NCI-H1930 (cell line): ENCODE measurements around the gene GPR12.

ENCODE experiments used
- DNase-seq, 2 experiments: peaks; one replicate each; lab custom pipeline; 2025; lab: John Stamatoyannopoulos, UW

GPR12 gene

DNA sequence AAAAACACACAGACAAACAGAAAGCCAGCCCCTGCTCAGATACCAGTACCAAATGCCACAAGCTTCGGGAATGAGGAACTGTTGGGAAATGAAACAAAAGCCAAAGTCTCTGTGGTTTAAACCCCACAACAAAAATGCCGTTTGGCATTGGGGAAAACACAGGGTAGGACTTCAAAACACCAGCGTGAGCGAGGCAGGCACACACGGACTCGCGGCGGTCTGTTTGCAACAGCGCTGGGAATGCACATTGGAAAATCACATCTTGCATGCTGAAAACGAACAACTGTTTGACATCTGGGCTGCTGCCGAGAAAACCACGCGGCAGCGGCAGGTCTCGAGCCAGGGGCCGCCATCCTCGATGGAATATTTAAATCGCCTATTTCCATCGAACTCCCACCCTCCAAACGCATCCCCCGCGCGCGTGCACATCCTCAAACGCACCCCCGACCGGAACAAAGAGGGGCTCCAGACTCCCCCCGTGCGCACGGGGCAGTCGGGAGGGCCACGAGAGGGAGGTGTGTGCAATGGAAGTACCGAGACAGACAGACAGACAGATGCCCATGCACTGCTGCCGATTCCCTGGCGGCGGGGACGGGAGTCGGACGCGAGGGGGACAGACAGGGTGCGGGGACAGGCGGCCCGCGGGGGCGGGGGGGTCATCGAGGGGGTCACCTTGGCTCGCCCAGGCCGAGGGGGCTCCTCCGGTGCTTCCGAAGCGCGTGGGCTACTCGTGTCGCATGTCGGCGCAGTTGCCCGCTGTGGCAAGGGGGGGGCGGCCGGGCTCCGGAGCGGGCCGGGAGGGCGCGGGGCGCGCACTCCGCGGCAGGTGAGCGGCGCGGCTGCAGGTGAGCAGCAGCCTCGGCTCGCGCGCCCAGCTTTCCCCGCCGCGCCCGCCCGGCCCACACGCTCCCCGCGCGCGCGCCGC is at the start of gene GPR12:
GPR12 (minus strand) TSS at position 880 of the 925 bp plus-strand sequence. CDS start 959 bp downstream, outside the sequence.
- DNase-seq = no peak

GRCh38 chr13:26810095-26810494 is 49.5 kb upstream of the GPR12 start:
- DNase-seq = no peak

DNA sequence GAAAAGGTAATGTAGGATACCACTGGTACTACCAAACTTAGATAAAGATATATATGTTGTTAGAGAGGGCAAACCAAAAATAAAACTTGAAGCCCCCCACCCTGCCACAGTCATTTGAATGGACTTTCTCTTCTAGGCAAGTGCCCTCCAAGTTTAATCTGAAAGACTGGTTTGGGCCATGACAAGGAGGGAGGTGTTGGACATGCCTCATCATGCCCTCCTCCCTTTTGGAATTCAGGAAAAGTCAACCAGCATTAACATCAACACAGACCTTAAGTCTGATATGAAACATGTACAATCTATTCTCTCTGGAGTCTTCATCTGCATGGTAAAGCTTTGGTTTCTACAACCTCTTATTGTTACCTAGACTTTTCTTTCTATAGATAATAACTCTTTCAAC is 46.3 kb upstream of the GPR12 start:
- no peak for DNase-seq

GRCh38 chr13:26787961-26788360 is 27.4 kb upstream of the GPR12 start:
- DNase-seq = no peak

GRCh38 chr13:26786651-26787295 is 26.2 kb upstream of the GPR12 start:
- DNase-seq = no peak

DNA sequence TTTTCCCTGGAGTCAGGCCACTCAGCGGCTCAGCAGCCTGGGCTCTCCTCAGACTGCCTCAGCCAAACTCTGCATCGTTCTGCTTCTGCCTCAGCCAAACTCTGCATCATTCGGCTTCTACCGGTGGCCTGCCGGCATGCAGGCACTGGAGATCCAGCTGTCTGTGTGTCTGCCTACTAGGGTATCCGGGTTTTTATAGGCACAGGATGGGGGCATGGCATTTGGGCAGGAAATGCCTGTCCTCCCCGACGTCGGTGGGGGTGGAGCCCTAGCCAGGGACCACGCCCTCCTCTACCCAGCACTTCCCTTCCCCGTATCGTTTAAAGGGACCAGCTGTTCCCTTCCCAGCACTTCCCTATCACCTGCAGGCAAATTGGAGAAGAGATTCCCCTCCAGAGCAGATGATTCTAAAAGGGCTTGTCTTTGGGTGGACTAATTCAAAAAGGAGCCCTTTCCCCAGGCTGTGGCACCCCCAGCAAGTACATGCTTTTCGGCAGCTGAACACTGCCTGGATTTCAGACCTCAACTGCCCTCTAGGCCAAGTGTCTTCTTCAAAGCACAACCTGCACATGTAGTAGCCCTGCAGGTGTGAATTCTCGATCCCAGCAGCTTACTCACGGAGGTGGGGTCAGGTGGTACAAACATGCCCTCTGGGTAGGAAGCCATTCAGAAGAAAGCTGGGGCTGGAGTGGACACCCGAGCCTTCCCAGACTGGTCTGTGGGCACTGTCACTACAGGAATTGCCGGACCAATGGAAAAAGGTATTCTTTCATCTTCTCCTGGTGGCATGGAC is 25.4 kb upstream of the GPR12 start:
- no peak for DNase-seq

GRCh38 chr13:26784704-26785639 is 24.4 kb upstream of the GPR12 start:
- DNase-seq = no peak

DNA sequence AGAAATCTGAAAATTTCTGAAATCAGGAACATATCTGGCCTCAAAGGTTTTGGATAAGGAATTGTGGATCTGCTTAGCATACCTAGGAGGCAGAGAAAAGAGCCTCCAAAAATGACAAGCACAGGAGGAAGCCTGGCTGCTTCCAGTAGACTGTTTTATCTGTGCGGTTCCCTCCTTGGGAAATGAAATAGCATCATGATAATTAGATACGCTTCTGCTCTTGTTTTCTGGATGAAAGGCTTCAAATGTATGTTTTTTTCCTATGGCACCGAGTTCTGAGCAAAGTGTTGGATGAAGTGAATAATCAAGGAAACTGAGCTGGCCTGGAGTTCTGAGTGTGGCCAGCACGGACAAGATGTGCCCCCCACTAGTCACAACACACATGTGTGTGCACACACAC is 19.8 kb upstream of the GPR12 start:
- no peak for DNase-seq

DNA sequence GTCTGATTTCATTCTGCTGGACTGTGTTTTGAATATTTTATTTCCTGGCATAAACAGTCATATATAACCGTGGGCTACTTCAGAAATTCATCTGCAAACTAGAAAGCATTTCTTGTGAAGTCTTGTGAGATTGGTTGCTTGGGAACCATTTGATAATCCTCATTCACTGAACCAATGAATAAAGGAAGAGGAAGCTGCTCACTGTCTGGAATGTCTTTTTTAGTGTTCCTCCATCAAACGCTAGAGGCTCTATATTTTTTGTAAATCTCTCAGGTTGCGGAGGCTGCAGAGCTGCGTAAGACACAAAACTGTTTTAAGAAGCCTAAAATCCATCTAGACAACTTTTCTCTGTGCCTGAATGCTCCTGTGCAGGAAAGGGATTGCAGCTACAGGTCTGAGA is 18.7 kb upstream of the GPR12 start:
- no peak for DNase-seq

- no peak for DNase-seq
Observed at GRCh38 chr13:26772531-26772930, 11.9 kb upstream of the GPR12 start.

DNA sequence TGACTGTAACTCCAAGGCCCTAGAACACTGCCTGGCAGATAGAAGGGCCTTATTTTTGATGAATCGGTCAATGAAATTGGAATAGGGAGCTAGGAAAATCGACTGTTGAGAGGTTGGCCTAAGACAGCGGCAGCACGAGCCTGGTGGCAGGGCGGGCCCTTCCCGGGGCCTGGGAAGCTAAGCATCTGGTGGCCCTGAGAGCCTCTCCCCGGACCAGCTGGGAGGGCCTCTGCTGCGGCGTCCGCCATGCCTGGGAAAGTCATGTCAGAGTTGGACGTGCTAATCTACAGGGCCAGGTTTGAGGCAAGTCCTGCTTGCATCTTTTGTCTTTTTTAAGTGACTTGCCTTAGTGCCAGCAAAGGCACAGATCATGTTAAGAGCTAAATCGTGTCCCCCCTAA is 11.2 kb upstream of the GPR12 start:
- no peak for DNase-seq

DNA sequence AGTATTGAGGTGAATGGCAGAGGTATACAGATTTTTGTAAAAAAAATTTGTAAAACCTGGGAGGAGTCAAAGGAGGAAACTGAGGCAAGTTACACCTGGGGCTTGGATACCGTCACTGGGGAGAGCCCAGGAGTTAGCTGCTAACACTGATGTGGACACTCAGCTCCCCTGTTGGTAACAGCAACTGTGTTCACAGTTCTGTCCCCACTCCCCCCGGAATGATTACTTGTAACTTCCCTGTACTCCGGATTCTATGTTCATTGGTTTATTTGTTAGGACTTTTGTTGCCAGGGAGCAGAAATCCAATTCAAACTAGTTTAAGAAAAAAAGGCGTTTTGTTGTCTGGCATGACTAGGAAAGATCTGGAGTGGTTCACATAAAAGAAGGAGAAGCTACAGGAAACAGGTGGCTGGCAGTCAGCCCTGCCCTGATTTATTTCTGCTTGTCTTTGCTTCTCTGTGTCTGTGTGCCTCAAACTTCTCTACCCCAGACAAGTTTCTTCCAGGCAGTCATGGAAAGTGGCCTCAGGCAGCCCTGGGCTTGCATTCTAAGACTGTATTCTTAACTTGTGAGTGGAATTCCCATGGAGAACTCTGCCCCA is 2.3 kb upstream of the GPR12 start:
- no peak for DNase-seq

- no peak for DNase-seq
Observed at GRCh38 chr13:26760832-26761582, 421 bp upstream of the GPR12 start.

DNA sequence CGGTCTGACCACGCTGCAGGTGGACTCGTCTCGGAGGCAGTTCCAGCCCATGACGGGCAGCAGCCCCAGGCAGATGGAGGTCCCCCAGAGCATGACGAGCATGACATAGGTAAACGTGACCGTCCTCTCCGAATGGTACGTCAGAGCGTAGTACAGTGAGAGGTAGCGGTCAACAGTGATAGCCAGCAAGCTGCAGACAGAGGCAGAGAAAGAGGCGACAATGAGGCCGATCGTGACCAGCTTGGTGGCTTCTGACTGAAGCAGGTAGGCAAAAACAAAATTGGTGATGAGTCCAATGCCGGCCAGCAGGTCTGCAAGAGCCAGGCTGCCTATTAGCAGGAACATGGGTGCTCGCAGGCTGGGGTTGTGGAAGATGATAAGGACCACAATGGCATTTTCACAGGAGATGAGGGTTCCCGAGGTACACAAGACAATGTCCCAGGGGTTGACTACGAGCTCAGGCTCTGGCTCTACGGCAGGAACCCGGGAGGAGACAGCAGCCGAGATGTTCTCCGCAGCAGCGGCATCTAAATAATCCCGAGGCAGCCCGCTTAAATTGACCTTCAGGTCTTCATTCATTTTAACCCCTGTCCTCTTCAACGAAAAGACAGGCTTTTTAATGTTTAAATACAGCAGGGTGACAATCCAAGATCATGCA is 1.2 kb downstream of the GPR12 start:
- DNase-seq = no peak

- DNase-seq = no peak
Observed at GRCh38 chr13:26758496-26759157, 2.0 kb downstream of the GPR12 start.

GRCh38 chr13:26756961-26757360 is 3.6 kb downstream of the GPR12 start:
- DNase-seq = no peak

DNA sequence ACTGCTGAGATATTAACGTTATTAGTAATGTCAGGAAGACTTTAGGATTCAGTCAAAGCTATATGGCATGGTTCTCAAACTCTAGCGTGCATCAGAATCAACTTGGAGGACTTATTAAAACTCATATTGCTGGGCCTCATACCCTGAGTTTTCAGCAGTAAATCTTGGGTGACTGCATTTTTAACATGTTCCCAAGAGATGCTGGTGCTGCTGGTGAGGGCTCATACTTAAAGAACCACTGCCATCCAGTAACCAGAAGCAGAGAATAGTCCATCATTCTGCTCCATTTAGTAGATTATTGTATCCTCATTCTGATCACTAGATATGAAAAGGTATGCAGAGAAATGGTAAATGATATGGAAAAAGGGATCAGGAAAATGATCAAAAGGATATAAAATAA is 7.9 kb downstream of the GPR12 start:
- DNase-seq = no peak

- no peak for DNase-seq
Observed at GRCh38 chr13:26749905-26750304, 10.7 kb downstream of the GPR12 start.

- DNase-seq = no peak
Observed at GRCh38 chr13:26749285-26749684, 11.3 kb downstream of the GPR12 start.
